ENCODE results near the gene EXOC3L4. TPM values are rescaled to one million over a fixed set of nuclear protein-coding genes. Genes with fewer than 3 reads are reported as not detected.

Gene EXOC3L4
- total RNA-seq, 1 experiment from 2014 or later: 1.7 TPM

DNA sequence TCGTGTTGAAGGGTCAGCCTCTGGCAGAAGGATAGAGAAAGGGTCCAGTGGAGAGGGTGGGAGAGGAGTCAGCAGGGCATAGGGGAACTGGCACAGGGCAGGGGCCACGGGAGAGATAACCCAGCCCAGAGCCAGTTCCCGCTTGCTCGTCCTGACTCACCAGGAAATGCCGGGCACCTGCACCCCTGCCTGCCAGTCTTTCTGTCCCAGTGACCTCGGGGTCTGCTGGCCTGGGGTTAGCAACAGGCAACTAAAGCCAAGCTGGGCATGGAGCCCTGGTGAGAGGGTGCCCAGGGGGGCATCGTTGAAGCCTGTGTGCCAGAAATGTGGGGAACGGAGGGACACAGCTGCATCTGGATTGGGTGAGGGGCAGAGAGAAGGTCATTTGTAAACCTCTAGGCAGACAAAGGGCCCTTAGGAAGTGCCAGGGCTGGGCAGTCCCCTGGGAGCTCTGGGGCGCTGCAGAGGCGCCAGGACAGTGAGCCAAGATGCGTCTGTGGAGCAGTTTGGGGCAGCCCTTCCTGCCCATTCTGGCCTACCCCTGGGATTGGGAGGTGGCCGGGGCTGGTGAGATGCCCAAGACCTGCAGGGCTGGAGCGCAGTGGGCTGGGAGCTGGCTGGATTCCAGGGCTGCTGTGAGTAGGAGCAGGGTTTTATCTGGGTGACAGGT, 34.2 kb downstream of the EXOC3L4 start:
- Histone ChIP-seq H3K4me3 (peak overlapping the region; percentile 67), H3K36me3 (ENCODE audit: low read depth) (peaks cover 74% of the 10 kb centered on the region), H3K9me2 (ENCODE audit: insufficient read depth) (no peaks in the 10 kb centered on the region), H3F3A (ENCODE audit: insufficient read depth, low read depth) (peaks cover 87% of the 10 kb centered on the region), H2AFZ (no peak overlapping the region), H3K27ac (peak overlapping the region; percentile 86), H3K4me1 (replicated peaks; ENCODE audit: insufficient read depth) (peaks cover 80% of the 10 kb centered on the region), H3K4me2 (peak overlapping the region; percentile 94), H3K27me3 (ENCODE audit: insufficient read depth, low read depth) (no peaks in the 10 kb centered on the region), H3K79me2 (ENCODE audit: low read depth) (peaks cover 95% of the 10 kb centered on the region), H4K20me1 (ENCODE audit: insufficient read depth) (peaks cover 40% of the 10 kb centered on the region), H3K9me3 (ENCODE audit: insufficient read depth, low read depth) (no peaks in the 10 kb centered on the region)
- TF ChIP-seq, protein P1, sequence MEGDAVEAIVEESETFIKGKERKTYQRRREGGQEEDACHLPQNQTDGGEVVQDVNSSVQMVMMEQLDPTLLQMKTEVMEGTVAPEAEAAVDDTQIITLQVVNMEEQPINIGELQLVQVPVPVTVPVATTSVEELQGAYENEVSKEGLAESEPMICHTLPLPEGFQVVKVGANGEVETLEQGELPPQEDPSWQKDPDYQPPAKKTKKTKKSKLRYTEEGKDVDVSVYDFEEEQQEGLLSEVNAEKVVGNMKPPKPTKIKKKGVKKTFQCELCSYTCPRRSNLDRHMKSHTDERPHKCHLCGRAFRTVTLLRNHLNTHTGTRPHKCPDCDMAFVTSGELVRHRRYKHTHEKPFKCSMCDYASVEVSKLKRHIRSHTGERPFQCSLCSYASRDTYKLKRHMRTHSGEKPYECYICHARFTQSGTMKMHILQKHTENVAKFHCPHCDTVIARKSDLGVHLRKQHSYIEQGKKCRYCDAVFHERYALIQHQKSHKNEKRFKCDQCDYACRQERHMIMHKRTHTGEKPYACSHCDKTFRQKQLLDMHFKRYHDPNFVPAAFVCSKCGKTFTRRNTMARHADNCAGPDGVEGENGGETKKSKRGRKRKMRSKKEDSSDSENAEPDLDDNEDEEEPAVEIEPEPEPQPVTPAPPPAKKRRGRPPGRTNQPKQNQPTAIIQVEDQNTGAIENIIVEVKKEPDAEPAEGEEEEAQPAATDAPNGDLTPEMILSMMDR (conservative IDR thresholded peaks at IDR 0.05): no peak
- no peak for TF ChIP-seq EZH2 (IDR thresholded peaks at IDR 0.05; ENCODE audit: low read depth)
- intact Hi-C loops (cut with micrococcal nuclease; ENCODE audit: unreplicated experiment): loop anchor here (1.0 to 5.0 kb wide), 11 partner anchors 15 to 536 kb away; partner anchors contain the start of genes EIF5 and RCOR1
- ChIA-PET CTCF (interaction anchor here (0.6 to 5.3 kb wide), 9 partner anchors 12 to 412 kb away, joined by 3 to 43 read pairs (median 5); no protein-coding TSS in a partner anchor), POLR2A (ENCODE audit: unreplicated experiment) (interaction anchor here (0.6 to 2.1 kb wide), 7 partner anchors 15 to 1434 kb away, joined by 3 to 20 read pairs (median 8); partner anchors contain the start of gene EIF5)
- no TSS peak for BruUV-seq (replicated peaks)
- peak; percentile 96 to 97 for DNase-seq

DNA sequence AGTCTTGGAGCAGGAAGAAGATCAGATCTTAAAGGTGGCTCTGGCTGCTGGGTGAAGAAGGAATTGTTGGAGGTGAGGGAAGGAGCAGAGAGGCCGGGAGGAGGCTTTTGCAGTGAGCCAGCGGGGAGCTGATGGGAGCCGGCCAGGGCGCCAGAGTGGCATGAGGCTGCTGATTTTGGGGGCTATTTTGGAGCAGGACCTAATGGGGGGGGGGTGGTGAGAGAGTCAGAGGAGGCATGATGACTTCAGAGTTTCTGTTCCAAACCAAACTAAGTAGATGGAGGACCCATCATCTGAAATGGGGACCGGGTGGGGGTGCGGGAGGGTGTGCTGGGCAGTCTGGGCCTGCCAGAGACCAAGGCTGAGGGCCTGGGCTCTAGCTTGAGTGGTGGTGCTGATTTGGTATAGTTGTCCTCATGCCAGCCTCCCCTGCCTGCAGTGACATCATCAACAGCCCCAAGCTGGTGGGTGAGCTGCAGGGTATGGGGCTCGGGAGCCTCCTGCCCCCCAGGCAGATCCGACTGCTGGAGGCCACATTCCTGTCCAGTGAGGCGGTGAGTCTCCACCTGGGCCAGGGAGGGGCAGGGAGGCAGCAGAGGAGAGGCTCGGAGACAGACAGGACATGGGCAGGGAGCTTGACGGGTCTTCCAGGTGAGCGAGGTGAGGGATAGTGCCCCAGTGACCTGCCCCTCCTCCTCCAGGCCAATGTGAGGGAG, 34.9 kb downstream of the EXOC3L4 start:
- peaks cover 92% of the 10 kb centered on the region for H3F3A ChIP-seq (ENCODE audit: insufficient read depth, low read depth)
- H4K20me1 ChIP-seq (ENCODE audit: insufficient read depth): peaks cover 34% of the 10 kb centered on the region
- no peaks in the 10 kb centered on the region for H3K27me3 ChIP-seq (ENCODE audit: insufficient read depth, low read depth)
- H3K9me3 ChIP-seq (ENCODE audit: insufficient read depth, low read depth): no peaks in the 10 kb centered on the region
- H3K79me2 ChIP-seq (ENCODE audit: low read depth): peaks cover 92% of the 10 kb centered on the region
- peak; percentile 98 to 99 for DNase-seq
- ChIA-PET POLR2A (ENCODE audit: unreplicated experiment) (interaction anchor here (0.6 to 2.1 kb wide), 9 partner anchors 15 to 1434 kb away, joined by 3 to 22 read pairs (median 8); partner anchors contain the start of gene EIF5), CTCF (interaction anchor here (0.6 to 1.9 kb wide), 8 partner anchors 11 to 162 kb away, joined by 3 to 18 read pairs (median 5); no protein-coding TSS in a partner anchor)
- H3K36me3 ChIP-seq (ENCODE audit: low read depth): peaks cover 73% of the 10 kb centered on the region
- H3K4me1 ChIP-seq (replicated peaks; ENCODE audit: insufficient read depth): peaks cover 87% of the 10 kb centered on the region
- no peak overlapping the region for H2AFZ ChIP-seq
- no peaks in the 10 kb centered on the region for H3K9me2 ChIP-seq (ENCODE audit: insufficient read depth)
- intact Hi-C loops (cut with micrococcal nuclease; ENCODE audit: unreplicated experiment): loop anchor here (1.0 to 5.0 kb wide), 9 partner anchors 14 to 537 kb away; partner anchors contain the start of genes EIF5 and RCOR1
- peak overlapping the region; percentile 86 for H3K27ac ChIP-seq
- peak overlapping the region; percentile 67 for H3K4me3 ChIP-seq
- TSS peak; percentile 31 for BruUV-seq (replicated peaks)
- peak overlapping the region; percentile 94 for H3K4me2 ChIP-seq
- TF ChIP-seq, protein P1 (conservative IDR thresholded peaks at IDR 0.05): no peak
- no peak for TF ChIP-seq EZH2 (IDR thresholded peaks at IDR 0.05; ENCODE audit: low read depth)
